GM12864 (cell line): ENCODE measurements around the gene DNAJB1.
"Not testable (repeated sequence)": the region's sequence is repeated elsewhere in the genome, so short reads cannot be mapped to it uniquely, and the experiment has no call there.

Experiments used
- DNase-seq: peaks from one replicate; pipeline ENCODE4 v3.0.0-alpha.2; 2011; ENCODE audit warnings: low read depth
- H3K4me3 ChIP-seq: 2 replicates; pipeline ENCODE4 v1.5.1; 2011; ENCODE audit warnings: mild to moderate bottlenecking, low read depth, low read length, control low read depth
- TF ChIP-seq, protein P1 (sequence below): IDR thresholded peaks from 2 replicates; pipeline ENCODE4 v1.5.1; 2011; ENCODE audit warnings: low read depth, mild to moderate bottlenecking, moderate library complexity, low read length, control low read depth, inconsistent platforms; ENCODE audit errors: missing control alignments

DNAJB1 gene

DNA sequence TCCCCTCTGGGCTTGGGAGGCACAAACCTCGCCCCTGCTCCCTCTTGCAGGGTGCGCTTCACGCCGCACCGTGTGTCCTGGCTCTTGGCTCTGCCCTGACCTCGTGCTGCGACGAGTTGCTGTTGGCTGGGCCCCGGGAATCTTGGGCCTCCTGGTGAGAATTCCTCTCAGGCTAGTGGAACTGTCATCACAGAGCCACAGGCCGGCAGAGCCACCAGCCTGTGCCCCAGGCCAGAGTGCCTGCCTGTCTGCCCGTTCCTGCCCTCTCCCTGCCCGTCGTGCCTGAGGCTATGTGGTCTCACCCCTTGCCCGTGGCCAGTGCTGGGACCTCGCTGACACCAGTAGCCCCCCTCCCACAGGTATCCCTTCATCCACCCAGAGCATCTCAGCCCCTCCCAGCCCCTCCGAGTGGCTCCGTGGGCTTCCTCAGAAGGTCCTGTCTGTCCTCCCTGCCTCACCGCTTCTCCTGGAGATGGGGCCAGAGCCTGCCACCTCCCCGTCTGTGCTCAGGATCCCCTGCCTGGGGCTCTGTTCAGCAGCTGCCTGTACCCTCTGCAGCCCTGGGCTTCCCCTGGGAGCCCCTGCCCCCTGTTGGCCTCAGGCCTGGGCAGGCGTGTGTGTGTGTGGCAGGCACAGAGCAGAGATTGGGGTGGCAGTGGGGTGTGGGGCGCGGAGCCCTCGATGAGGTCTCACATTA, 40.3 kb upstream of the DNAJB1 start:
- TF ChIP-seq, protein P1, sequence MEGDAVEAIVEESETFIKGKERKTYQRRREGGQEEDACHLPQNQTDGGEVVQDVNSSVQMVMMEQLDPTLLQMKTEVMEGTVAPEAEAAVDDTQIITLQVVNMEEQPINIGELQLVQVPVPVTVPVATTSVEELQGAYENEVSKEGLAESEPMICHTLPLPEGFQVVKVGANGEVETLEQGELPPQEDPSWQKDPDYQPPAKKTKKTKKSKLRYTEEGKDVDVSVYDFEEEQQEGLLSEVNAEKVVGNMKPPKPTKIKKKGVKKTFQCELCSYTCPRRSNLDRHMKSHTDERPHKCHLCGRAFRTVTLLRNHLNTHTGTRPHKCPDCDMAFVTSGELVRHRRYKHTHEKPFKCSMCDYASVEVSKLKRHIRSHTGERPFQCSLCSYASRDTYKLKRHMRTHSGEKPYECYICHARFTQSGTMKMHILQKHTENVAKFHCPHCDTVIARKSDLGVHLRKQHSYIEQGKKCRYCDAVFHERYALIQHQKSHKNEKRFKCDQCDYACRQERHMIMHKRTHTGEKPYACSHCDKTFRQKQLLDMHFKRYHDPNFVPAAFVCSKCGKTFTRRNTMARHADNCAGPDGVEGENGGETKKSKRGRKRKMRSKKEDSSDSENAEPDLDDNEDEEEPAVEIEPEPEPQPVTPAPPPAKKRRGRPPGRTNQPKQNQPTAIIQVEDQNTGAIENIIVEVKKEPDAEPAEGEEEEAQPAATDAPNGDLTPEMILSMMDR, result no peak
- no peak for DNase-seq
- H3K4me3 ChIP-seq, result no peak overlapping the region

DNA sequence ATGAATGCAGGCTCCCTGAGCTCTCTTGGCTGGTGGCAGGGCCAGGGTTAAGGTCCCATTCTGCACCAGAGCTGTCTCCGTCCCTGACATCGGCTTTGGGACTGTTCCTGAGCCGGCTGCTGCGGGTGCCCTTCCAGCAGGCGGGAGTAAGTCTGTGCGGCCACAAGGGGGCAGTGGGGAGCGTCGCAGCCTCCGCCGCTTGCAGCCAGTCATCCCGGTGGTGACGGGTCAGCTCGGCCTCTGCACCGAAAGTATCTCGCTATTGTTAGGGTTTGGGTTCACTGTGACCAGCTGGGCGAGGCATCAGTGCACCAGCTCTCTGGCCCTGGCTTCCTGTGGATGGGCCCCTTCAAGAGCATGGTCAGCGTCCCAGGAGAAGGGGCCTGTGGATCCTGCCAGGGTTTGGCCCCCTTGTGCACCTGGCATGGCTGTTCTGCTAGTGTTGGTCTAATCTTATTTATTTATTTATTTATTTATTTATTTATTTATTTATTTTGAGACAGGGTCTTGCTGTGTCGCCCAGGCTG, 38.5 kb upstream of the DNAJB1 start:
- TF ChIP-seq, protein P1, result peak; percentile 99
- H3K4me3 ChIP-seq, result no peak overlapping the region
- DNase-seq, result peak; percentile 49

DNA sequence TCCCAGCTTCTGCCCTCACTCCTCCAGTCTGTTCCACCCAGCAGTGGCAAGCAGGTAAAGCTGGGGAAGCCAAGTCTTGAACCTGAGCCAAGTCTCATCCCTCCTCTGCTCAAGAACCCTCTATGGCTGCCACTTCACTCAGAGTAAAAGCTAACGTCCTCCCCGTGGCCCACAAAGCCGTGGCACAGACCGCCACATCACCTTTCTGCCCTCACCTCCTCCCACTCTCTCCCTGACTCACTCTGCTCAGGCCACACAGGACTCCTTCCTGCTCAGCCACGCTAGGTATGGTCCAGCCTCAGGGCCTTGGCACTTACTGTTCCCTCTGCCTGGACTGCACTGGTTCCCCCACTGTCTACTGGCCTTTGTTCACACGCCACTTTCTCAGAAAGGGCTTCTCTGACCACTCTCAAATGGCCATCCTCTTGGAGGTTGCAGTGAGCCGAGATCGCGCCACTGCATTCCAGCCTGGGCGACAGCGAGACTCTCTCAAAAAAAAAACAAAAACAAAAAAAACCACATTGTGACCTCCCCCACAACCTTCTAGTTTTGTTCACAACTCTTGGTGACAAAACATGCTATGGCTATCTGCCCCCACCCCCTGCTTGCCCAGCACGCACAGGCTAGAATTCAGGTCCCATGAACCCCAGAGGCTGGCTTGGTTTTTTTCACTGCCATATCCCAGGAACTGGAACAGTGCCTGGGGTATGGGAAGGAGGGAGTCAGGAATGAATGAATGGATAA, 37.9 kb upstream of the DNAJB1 start:
- no peak for DNase-seq
- TF ChIP-seq, protein P1, result no peak
- no peak overlapping the region for H3K4me3 ChIP-seq

DNA sequence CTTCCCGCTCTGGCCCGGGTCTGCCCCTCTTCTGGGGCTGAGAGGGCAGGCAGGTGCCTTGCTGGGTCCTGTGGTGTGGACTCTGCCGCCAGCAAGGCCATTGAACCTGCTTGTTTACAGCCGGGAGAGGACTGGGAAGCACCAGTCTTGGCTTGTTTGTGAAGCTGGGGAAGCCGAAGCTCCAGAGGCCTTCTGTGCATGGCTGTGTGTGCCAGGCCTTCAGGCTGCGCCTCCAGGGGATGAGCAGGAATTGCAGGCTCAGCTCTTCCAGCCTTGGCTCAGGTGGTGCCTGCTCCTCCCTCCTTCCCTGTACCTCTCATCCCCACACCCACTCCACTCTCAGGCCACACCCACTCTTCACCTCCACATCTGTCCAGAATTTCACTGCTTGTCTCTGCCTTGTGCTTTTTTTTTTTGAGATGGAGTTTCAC, 36.2 kb upstream of the DNAJB1 start:
- DNase-seq, result no peak
- TF ChIP-seq, protein P1, result no peak

DNA sequence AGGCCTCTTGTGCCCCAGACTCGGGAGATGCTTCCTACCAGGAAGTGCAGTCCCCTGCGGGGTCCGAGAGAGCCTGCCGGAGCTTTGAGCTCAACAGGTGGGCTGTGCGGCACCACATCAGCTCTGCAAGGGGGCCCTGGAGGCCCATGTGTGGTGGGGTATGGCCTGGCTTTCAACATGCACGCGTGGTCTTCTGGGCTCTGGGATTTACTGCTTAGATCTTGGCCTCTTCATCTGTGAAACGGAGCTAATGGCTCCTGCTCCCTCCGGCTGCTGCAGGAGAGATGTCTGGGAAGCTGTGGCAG, 35.7 kb upstream of the DNAJB1 start:
- DNase-seq, result no peak
- TF ChIP-seq, protein P1, result no peak
- H3K4me3 ChIP-seq, result no peak overlapping the region

More for the DNA sequence above, 36.2 kb upstream of the DNAJB1 start:
- no peak overlapping the region for H3K4me3 ChIP-seq

DNA sequence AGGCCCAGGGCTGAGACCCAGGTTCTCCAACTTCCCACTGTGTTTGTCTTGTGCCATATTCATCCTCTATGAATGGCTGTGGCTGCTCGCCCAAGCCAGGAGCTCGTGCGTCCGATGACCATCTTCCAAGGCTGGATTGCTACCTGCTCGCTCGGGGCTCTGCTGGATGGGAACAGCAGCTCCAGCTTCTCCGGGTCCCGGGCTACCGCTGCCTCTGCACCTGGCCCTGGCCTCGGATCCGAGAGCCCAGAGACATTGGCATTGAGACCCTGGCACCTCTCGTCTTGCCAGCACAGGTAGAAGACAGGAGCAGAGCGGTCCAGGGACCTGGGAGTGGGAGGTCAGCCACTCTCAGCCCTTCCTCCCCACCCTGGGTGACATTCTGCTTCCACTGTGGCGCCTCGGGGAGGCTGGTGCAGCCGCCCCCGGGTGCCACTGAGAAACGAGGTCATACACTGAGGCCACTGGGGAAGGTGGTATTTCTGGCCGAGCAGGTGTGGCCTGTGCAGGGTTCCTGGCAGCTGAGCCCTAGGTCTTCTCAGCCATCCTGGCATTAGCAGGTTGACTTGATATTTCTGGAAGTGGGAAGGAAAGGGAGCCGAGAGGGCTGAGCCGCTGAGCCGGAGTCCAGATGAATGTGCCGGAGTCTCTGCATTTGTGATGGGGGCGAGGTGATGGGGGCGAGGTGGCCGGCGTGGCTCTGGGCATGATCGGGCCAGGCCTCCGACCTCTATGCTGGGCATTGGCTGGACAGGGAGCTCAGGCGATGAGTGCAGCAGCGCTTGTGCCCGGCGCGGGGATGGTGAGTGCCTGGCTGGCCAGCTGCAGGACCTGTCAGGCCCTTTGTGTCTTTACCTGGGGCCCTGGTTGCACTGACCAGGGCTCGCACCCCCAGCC, 35.1 kb upstream of the DNAJB1 start:
- TF ChIP-seq, protein P1, result no peak
- no peak overlapping the region for H3K4me3 ChIP-seq
- no peak for DNase-seq

DNA sequence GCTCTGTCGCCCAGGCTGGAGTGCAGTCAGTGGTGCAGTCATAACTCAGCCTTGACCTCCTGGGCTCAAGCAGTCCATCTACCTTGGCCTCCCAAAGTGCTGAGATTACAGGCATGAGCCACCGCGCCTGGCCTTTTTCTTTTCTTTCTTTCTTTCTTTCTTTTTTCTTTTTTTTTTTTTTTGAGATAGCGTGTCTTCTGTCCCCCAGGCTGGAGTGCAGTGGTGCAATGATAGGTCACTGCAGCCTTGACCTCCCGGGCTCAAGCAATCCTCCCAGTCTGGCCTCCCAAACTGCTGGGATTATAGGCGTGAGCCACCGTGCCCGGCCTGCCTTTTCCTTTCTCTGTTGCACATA, 33.8 kb upstream of the DNAJB1 start:
- H3K4me3 ChIP-seq, DNase-seq: not testable (repeated sequence)
